Islet of Langerhans (tissue), 1 donor: ENCODE results near the gene RABGAP1.

ENCODE experiments used
- FAIRE-seq: peaks from one replicate; lab custom pipeline; 2011; peaks lifted over from hg19 to GRCh38; lab: Jason Lieb, UNC

RABGAP1 gene

GRCh38 chr9:123008909-123009308, 68.1 kb downstream of the RABGAP1 start:
- no peak for FAIRE-seq

GRCh38 chr9:123011380-123011779, 70.6 kb downstream of the RABGAP1 start:
- FAIRE-seq, result no peak

GRCh38 chr9:123011878-123012528, 71.2 kb downstream of the RABGAP1 start:
- FAIRE-seq, result no peak

GRCh38 chr9:123016631-123017030, 75.8 kb downstream of the RABGAP1 start:
- FAIRE-seq, result no peak

- no peak for FAIRE-seq
These were observed 80.0 kb downstream of the RABGAP1 start for GRCh38 chr9:123020796-123021195.

- FAIRE-seq, result no peak
These were observed 85.6 kb downstream of the RABGAP1 start for GRCh38 chr9:123026425-123026824.

- FAIRE-seq, result peak; percentile 33
These were observed 86.7 kb downstream of the RABGAP1 start for GRCh38 chr9:123027517-123027916.

GRCh38 chr9:123028136-123028535, 87.3 kb downstream of the RABGAP1 start:
- FAIRE-seq, result no peak

- FAIRE-seq, result no peak
These were observed 88.2 kb downstream of the RABGAP1 start for GRCh38 chr9:123028973-123029372.

- no peak for FAIRE-seq
These were observed 91.1 kb downstream of the RABGAP1 start for GRCh38 chr9:123031963-123032362.

GRCh38 chr9:123033352-123033751, 92.5 kb downstream of the RABGAP1 start, which contains the start of gene GPR21:
Gene GPR21 (plus strand): TSS chr9:123033667. CDS start chr9:123034567, 900 bp downstream.
- no peak for FAIRE-seq

- FAIRE-seq, result no peak
These were observed 93.2 kb downstream of the RABGAP1 start for GRCh38 chr9:123033864-123034601.

- FAIRE-seq, result no peak
These were observed 94.2 kb downstream of the RABGAP1 start for GRCh38 chr9:123034881-123035510.

GRCh38 chr9:123035791-123036190, 95.0 kb downstream of the RABGAP1 start:
- FAIRE-seq, result no peak

GRCh38 chr9:123036893-123037545, 96.2 kb downstream of the RABGAP1 start:
- FAIRE-seq, result peak; percentile 73

- no peak for FAIRE-seq
These were observed 98.9 kb downstream of the RABGAP1 start for GRCh38 chr9:123039617-123040219.

- FAIRE-seq, result no peak
These were observed 100.0 kb downstream of the RABGAP1 start for GRCh38 chr9:123040801-123041200.

- FAIRE-seq, result no peak
These were observed 100.7 kb downstream of the RABGAP1 start for GRCh38 chr9:123041489-123041888.

- FAIRE-seq, result no peak
These were observed 102.5 kb downstream of the RABGAP1 start for GRCh38 chr9:123043081-123043939.

- FAIRE-seq, result no peak
These were observed 103.8 kb downstream of the RABGAP1 start for GRCh38 chr9:123044586-123044985.
